ENCODE results near the gene TC2N. TPM values are rescaled to one million over a fixed set of nuclear protein-coding genes. Genes with fewer than 3 reads are reported as not detected.

The TC2N gene
- total RNA-seq, 1 donor from 2014 or later = 50.3 TPM

DNA sequence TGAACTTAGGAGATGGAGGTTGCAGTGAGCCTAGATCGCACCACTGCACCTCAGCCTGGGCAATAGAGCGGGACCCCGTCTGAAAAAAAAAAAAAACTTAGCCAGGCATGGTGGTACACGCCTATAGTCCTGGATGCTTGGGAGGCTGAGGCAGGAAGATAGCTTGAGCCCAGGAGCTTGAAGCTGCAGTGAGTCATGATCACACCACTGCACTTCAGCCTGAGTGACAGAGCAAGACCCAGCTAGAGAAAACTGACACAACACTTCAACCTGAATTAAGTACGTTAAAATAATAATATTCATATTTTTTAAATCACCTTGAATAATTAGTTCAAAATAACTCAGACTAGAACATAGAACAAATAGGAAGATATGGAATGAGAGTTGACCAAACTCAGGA lies 129.7 kb downstream of the TC2N start:
- no peaks in the 10 kb centered on the region for H3K9me3 ChIP-seq
- no peak for TF ChIP-seq POLR2AphosphoS5 (IDR thresholded peaks at IDR 0.05; ENCODE audit: insufficient read depth in 1 of 2, low read depth in 1 of 2)
- H3K27me3 ChIP-seq = no peaks in the 10 kb centered on the region
- no peak for DNase-seq (ENCODE audit: extremely low spot score in 2 of 2)
- H3K4me1 ChIP-seq = no peaks in the 10 kb centered on the region
- no peak overlapping the region for H3K4me3 ChIP-seq
- no peaks in the 10 kb centered on the region for H3K36me3 ChIP-seq
- no peak overlapping the region for H3K27ac ChIP-seq
- intact Hi-C loops (cut with DNase I) = no loop called here

DNA sequence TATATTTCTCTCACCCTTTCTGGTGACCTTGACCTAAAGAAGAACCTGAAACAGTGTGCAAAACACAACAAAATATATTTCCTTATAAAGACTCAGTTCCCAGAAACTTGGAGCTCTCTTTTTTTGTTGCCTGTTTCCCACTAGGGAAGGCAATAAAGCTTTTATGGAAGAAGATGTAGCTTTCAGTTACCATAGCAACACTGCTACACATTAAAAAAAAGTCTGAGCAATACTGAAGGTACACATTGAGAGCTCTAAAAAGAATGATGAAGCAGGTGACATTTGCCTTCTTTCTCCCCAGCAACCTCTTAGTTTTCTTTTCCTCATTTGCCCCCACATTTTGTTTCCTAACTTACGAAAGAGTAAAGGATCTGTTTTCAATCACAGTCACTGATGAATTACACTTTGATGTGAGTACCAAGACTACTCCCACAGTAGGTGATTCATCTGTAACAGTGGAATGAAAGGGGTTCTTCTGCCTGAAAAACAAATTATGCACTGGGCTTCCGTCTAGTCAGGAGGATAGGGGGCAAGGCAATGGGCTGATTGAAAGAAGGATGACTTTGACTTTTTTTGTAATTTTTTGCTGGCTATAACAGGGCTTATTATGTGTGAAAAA lies 134.4 kb downstream of the TC2N start:
- H3K27me3 ChIP-seq = no peaks in the 10 kb centered on the region
- H3K4me1 ChIP-seq = no peaks in the 10 kb centered on the region
- intact Hi-C loops (cut with DNase I) = no loop called here
- no peaks in the 10 kb centered on the region for H3K36me3 ChIP-seq
- H3K9me3 ChIP-seq = no peaks in the 10 kb centered on the region
- no peak for DNase-seq (ENCODE audit: extremely low spot score in 2 of 2)
- no peak for TF ChIP-seq POLR2AphosphoS5 (IDR thresholded peaks at IDR 0.05; ENCODE audit: insufficient read depth in 1 of 2, low read depth in 1 of 2)
- TF ChIP-seq, protein P1, sequence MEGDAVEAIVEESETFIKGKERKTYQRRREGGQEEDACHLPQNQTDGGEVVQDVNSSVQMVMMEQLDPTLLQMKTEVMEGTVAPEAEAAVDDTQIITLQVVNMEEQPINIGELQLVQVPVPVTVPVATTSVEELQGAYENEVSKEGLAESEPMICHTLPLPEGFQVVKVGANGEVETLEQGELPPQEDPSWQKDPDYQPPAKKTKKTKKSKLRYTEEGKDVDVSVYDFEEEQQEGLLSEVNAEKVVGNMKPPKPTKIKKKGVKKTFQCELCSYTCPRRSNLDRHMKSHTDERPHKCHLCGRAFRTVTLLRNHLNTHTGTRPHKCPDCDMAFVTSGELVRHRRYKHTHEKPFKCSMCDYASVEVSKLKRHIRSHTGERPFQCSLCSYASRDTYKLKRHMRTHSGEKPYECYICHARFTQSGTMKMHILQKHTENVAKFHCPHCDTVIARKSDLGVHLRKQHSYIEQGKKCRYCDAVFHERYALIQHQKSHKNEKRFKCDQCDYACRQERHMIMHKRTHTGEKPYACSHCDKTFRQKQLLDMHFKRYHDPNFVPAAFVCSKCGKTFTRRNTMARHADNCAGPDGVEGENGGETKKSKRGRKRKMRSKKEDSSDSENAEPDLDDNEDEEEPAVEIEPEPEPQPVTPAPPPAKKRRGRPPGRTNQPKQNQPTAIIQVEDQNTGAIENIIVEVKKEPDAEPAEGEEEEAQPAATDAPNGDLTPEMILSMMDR (IDR thresholded peaks at IDR 0.05) = no peak
- TF ChIP-seq POLR2A (IDR thresholded peaks at IDR 0.05) = no peak
- no peak overlapping the region for H3K4me3 ChIP-seq
- H3K27ac ChIP-seq = no peak overlapping the region

DNA sequence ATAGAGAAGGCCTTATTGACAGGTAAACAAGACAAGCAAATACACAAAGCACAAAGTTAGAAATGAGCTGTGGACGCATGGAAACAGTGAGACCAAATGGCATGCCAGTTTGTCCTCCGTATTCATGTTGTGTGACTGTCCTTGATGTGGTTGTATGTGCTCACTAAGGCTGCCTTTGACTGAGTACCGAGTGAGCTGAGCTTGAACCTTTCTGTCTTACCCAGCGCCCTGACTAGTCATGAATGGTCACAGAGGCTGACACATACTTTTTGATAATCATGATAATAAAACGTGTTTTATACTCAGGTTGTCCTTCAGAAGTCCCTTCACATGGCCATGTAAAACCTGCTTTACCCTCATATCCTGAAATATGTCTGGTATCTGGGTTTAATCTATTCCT lies 134.9 kb downstream of the TC2N start:
- no peak for DNase-seq (ENCODE audit: extremely low spot score in 2 of 2)
- H3K27ac ChIP-seq = no peak overlapping the region
- TF ChIP-seq POLR2A (IDR thresholded peaks at IDR 0.05) (no peak), POLR2AphosphoS5 (IDR thresholded peaks at IDR 0.05; ENCODE audit: insufficient read depth in 1 of 2, low read depth in 1 of 2) (no peak)
- TF ChIP-seq, protein P1 (IDR thresholded peaks at IDR 0.05) = no peak
- H3K36me3 ChIP-seq = no peaks in the 10 kb centered on the region
- H3K4me3 ChIP-seq = no peak overlapping the region
- H3K4me1 ChIP-seq = no peaks in the 10 kb centered on the region
- intact Hi-C loops (cut with DNase I) = no loop called here
- no peaks in the 10 kb centered on the region for H3K9me3 ChIP-seq
- no peaks in the 10 kb centered on the region for H3K27me3 ChIP-seq

DNA sequence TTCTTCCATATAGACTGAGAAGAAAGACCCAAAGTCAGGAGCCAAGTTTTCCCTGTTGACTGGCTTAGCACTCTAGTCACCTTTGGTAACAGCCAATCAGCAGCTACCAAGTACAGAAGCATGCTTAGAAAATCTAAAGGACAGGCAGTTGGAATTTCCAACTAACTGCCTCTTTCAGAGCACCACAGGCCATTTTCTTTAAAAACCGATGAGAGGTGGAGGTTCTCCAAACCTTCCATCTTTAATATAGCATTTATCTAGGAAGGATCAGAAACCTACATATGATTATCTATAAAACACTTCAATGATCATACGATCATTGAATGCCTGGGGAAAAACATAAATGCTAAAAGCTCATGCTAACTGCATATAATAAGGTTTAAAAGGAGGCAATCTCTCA lies 135.3 kb downstream of the TC2N start, which contains the start of gene CATSPERB:
Gene CATSPERB, minus strand, starts transcription at position 101 of the 400 bp plus-strand sequence. CDS start 2,607 bp downstream, outside the sequence.
- TF ChIP-seq POLR2AphosphoS5 (IDR thresholded peaks at IDR 0.05; ENCODE audit: insufficient read depth in 1 of 2, low read depth in 1 of 2) (no peak), POLR2A (IDR thresholded peaks at IDR 0.05) (no peak)
- TF ChIP-seq, protein P1 (IDR thresholded peaks at IDR 0.05) = no peak
- no peaks in the 10 kb centered on the region for H3K4me1 ChIP-seq
- H3K27me3 ChIP-seq = no peaks in the 10 kb centered on the region
- no peak within 1 kb of the TSS for H3K27ac ChIP-seq
- H3K4me3 ChIP-seq = no peak within 1 kb of the TSS
- intact Hi-C loops (cut with DNase I) = no loop called here
- no peak for DNase-seq (ENCODE audit: extremely low spot score in 2 of 2)
- no peaks in the 10 kb centered on the region for H3K9me3 ChIP-seq
- no peaks in the 10 kb centered on the region for H3K36me3 ChIP-seq

DNA sequence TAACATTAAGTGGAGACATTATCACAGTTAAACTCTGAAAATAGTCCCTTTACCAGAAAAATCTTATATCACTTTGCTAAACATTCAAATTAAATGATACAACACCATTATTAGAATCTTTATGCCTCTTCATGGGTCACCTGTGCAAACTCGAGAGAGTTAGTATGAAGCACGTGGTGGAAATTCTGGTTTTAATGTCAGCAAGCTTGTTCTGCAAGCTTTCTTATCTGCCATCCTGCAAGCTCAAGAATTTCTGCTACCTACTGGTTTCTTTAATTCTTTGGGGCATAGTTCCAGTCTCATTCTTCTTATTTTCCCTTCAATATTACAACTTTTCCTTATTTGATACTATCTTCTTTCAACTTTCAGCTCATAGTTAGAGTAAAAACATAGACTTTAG lies 136.3 kb downstream of the TC2N start:
- Histone ChIP-seq H3K4me3 (no peak overlapping the region), H3K9me3 (no peaks in the 10 kb centered on the region), H3K27ac (no peak overlapping the region), H3K27me3 (no peaks in the 10 kb centered on the region), H3K4me1 (no peaks in the 10 kb centered on the region), H3K36me3 (no peaks in the 10 kb centered on the region)
- TF ChIP-seq POLR2AphosphoS5 (IDR thresholded peaks at IDR 0.05; ENCODE audit: insufficient read depth in 1 of 2, low read depth in 1 of 2) (no peak), POLR2A (IDR thresholded peaks at IDR 0.05) (no peak)
- TF ChIP-seq, protein P1 (IDR thresholded peaks at IDR 0.05) = no peak
- DNase-seq (ENCODE audit: extremely low spot score in 2 of 2) = no peak
- intact Hi-C loops (cut with DNase I) = no loop called here
